Thymus (tissue), 2 donors: ENCODE measurements around the gene CYP3A4. TPM values are rescaled to one million over a fixed set of nuclear protein-coding genes. Genes with fewer than 3 reads are reported as not detected.

Experiments used
- polyA plus RNA-seq: library from polyadenylated mRNA; stranded (reverse); fragments of 200-250 nt; gene quantifications from one replicate; pipeline ENCODE4 v1.2.3, GENCODE V29; 2013
- total RNA-seq: library from RNA; stranded (reverse); fragments of 120-200 nt; gene quantifications from one replicate; pipeline ENCODE4 v1.2.4, GENCODE V29; 2013
- donor health status: healthy.

Gene CYP3A4
- total and polyA plus RNA-seq, 2 donors, result 11.0 to 11.1 TPM

Other genes starting within 250 kb of the CYP3A4 start
- gene FAM200A, start 232.1 kb downstream of the CYP3A4 start, total RNA-seq, result 7.6 TPM
- 11.2 TPM for gene FAM200A, start 232.1 kb downstream of the CYP3A4 start, polyA plus RNA-seq
- 58.9 TPM for gene ZNF655, start 225.5 kb downstream of the CYP3A4 start, total RNA-seq
- gene ZNF655, start 225.5 kb downstream of the CYP3A4 start, polyA plus RNA-seq, result 117 TPM
- gene TMEM225B, start 185.9 kb downstream of the CYP3A4 start, total RNA-seq, result 1.5 TPM
- 2.8 TPM for gene TMEM225B, start 185.9 kb downstream of the CYP3A4 start, polyA plus RNA-seq
- gene ZSCAN25, start 167.2 kb downstream of the CYP3A4 start, total RNA-seq, result 16.7 TPM
- 9.8 TPM for gene ZSCAN25, start 167.2 kb downstream of the CYP3A4 start, polyA plus RNA-seq
- 2.1 TPM for gene CYP3A5, start 104.2 kb downstream of the CYP3A4 start, total RNA-seq
- 20.8 TPM for gene CYP3A5, start 104.2 kb downstream of the CYP3A4 start, polyA plus RNA-seq
- gene CYP3A7, start 49.0 kb downstream of the CYP3A4 start, total RNA-seq, result 0.99 TPM
- 11.4 TPM for gene CYP3A7, start 49.0 kb downstream of the CYP3A4 start, polyA plus RNA-seq
- not detected for gene CYP3A43, start 43.8 kb upstream of the CYP3A4 start, total RNA-seq
- gene CYP3A43, start 43.8 kb upstream of the CYP3A4 start, polyA plus RNA-seq, result 0.07 TPM
- not detected for gene OR2AE1, start 92.8 kb upstream of the CYP3A4 start, total RNA-seq
- 0.07 TPM for gene OR2AE1, start 92.8 kb upstream of the CYP3A4 start, polyA plus RNA-seq
- 21.6 TPM for gene TRIM4, start 135.3 kb upstream of the CYP3A4 start, total RNA-seq
- 22.6 TPM for gene TRIM4, start 135.3 kb upstream of the CYP3A4 start, polyA plus RNA-seq
- gene GJC3, start 145.4 kb upstream of the CYP3A4 start, total RNA-seq, result 0.14 TPM
- 0.11 TPM for gene GJC3, start 145.4 kb upstream of the CYP3A4 start, polyA plus RNA-seq
- 0.76 TPM for gene AZGP1, start 191.8 kb upstream of the CYP3A4 start, total RNA-seq
- 4.7 TPM for gene AZGP1, start 191.8 kb upstream of the CYP3A4 start, polyA plus RNA-seq
- 61.4 TPM for gene ZKSCAN1, start 231.4 kb upstream of the CYP3A4 start, total RNA-seq
- gene ZKSCAN1, start 231.4 kb upstream of the CYP3A4 start, polyA plus RNA-seq, result 17.8 TPM